Keratinocyte (primary cell): ENCODE results near the gene SFSWAP. TPM values are rescaled to one million over a fixed set of nuclear protein-coding genes. Genes with fewer than 3 reads are reported as not detected.
"Not testable (repeated sequence)": the region's sequence is repeated elsewhere in the genome, so short reads cannot be mapped to it uniquely, and the experiment has no call there.

Source experiments
- DNase-seq: peaks from one replicate; pipeline ENCODE4 v3.0.0-alpha.2; 2011; ENCODE audit warnings: low read depth, missing footprints, low spot score
- FAIRE-seq: peaks from 2 replicates; lab custom pipeline; 2011; peaks lifted over from hg19 to GRCh38; lab: Jason Lieb, UNC
- H2AFZ ChIP-seq: 2 replicates; pipeline ENCODE4 v1.6.0; 2012; ENCODE audit warnings: low read length, control low read depth, inconsistent platforms; ENCODE audit not compliant: control insufficient read depth
- H3K27ac ChIP-seq: 2 replicates; pipeline ENCODE4 v1.5.1; 2011; ENCODE audit warnings: low read length; ENCODE audit not compliant: control insufficient read depth, insufficient read depth
- H3K27me3 ChIP-seq: 3 replicates; pipeline ENCODE4 v1.6.0; 2011; ENCODE audit warnings: low read length; ENCODE audit not compliant: control insufficient read depth, insufficient read depth; ENCODE audit errors: extremely low read depth
- H3K36me3 ChIP-seq, 2 experiments: 2 replicates in 1 of 2; 3 replicates in 1 of 2; pipeline ENCODE4 v1.5.1; 2011; ENCODE audit warnings: low read length in 2 of 2, mild to moderate bottlenecking in 1 of 2; ENCODE audit not compliant: control insufficient read depth in 2 of 2, insufficient read depth in 2 of 2; ENCODE audit errors: extremely low read depth in 1 of 2
- H3K4me1 ChIP-seq: 3 replicates; pipeline ENCODE4 v1.5.1; 2011; ENCODE audit warnings: low read length; ENCODE audit not compliant: control insufficient read depth, insufficient read depth; ENCODE audit errors: extremely low read depth
- H3K4me2 ChIP-seq: 3 replicates; pipeline ENCODE4 v1.6.0; 2011; ENCODE audit warnings: low read depth, low read length; ENCODE audit not compliant: control insufficient read depth, insufficient read depth; ENCODE audit errors: extremely low read depth
- H3K4me3 ChIP-seq, 3 experiments: fragments of 200-600 bp in 1 of 3; sonication (generic) in 1 of 3; 2 replicates in 2 of 3; 3 replicates in 1 of 3; pipeline ENCODE4 v1.5.1; 2011 to 2016; ENCODE audit warnings: low read length in 3 of 3, mild to moderate bottlenecking in 3 of 3, control low read depth in 2 of 3, inconsistent platforms in 1 of 3, low read depth in 1 of 3, mixed read lengths in 1 of 3, mixed run types in 1 of 3, moderate library complexity in 1 of 3; ENCODE audit not compliant: control insufficient read depth in 2 of 3, insufficient read depth in 2 of 3; ENCODE audit errors: extremely low read depth in 1 of 3
- H3K79me2 ChIP-seq: 2 replicates; pipeline ENCODE4 v1.6.0; 2012; ENCODE audit warnings: low read length; ENCODE audit not compliant: control insufficient read depth, insufficient read depth
- H3K9ac ChIP-seq: 3 replicates; pipeline ENCODE4 v1.6.0; 2011; ENCODE audit warnings: low read length; ENCODE audit not compliant: control insufficient read depth, insufficient read depth; ENCODE audit errors: extremely low read depth
- H3K9me1 ChIP-seq: 3 replicates; pipeline ENCODE4 v1.6.0; 2011; ENCODE audit warnings: low read length; ENCODE audit not compliant: control insufficient read depth, insufficient read depth; ENCODE audit errors: extremely low read depth
- H3K9me3 ChIP-seq: 2 replicates; pipeline ENCODE4 v1.5.1; 2012; ENCODE audit warnings: low read depth, low read length; ENCODE audit not compliant: control insufficient read depth
- H4K20me1 ChIP-seq: 3 replicates; pipeline ENCODE4 v1.6.0; 2011; ENCODE audit warnings: low read length; ENCODE audit not compliant: control insufficient read depth, insufficient read depth; ENCODE audit errors: extremely low read depth
- EZH2 ChIP-seq: IDR thresholded peaks from one replicate; pipeline ENCODE4 v1.6.1; 2012; ENCODE audit warnings: inconsistent platforms, mild to moderate bottlenecking, low read length, moderate library complexity
- dilution Hi-C: fragments of 300-500 bp; cut with MboI; formaldehyde crosslinking; loops from one replicate; pipeline ENCODE4 v1.7.0; 2020; ENCODE audit warnings: low sequenced_read_pairs; ENCODE audit not compliant: extremely low pct_ligation_motif_present
- polyA plus RNA-seq, 5 experiments: library from polyadenylated mRNA; depleted of rRNA in 3 of 5; stranded (reverse) in 3 of 5; stranded (forward) in 1 of 5; unstranded in 1 of 5; fragments of >200 nt; gene quantifications; 1 replicate in 1 of 5; 2 replicates in 3 of 5; 3 replicates in 1 of 5; pipeline versions ENCODE4 v1.2.1 to v1.2.3, GENCODE V29; 2011 to 2012; ENCODE audit warnings: missing spikeins in 2 of 5, low read depth in 1 of 5, low replicate concordance in 1 of 5
- TF ChIP-seq, protein P1 (sequence below), 3 experiments: IDR thresholded peaks in 1 of 3; conservative IDR thresholded peaks in 1 of 3; optimal IDR thresholded peaks in 1 of 3; 2 replicates in 2 of 3; 3 replicates in 1 of 3; pipeline versions ENCODE3 to v1.5.1; 2011; ENCODE audit warnings: low read length in 3 of 3, mild to moderate bottlenecking in 3 of 3, moderate library complexity in 2 of 3, control low read depth in 1 of 3, inconsistent platforms in 1 of 3; ENCODE audit not compliant: insufficient read depth in 2 of 3; ENCODE audit errors: extremely low read depth in 1 of 3

SFSWAP gene
- polyA plus RNA-seq, 1 donor (not counting 4 experiments of a cell fraction or from before 2014, with no cell fraction given), result 13.1 TPM

DNA sequence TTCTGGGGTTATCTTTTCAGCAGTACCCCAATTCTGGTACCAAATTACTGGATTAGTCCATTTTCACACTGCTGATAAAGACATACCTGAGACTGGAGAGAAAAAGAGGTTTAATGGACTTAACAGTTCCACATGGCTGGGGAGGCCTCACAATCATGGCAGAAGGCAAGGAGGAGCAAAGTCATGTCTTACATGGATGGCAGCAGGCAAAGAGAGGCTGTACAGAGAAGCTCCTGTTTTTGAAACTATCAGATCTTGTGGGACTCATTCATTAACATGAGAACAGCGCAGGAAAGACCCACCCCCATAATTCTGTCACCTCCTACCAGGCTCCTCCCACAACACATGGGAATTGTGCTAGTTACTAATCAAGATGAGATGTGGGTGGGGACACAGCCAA lies 33.8 kb downstream of the SFSWAP start:
- FAIRE-seq, H3K27me3 ChIP-seq, H3K9ac ChIP-seq, H2AFZ ChIP-seq, H3K4me2 ChIP-seq, H3K27ac ChIP-seq, H3K4me3 ChIP-seq, H3K9me3 ChIP-seq, dilution Hi-C loops, DNase-seq, H3K79me2 ChIP-seq, H3K4me1 ChIP-seq, H4K20me1 ChIP-seq, H3K9me1 ChIP-seq: not testable (repeated sequence)
- H3K36me3 ChIP-seq, result peaks cover 19 to 34% of the 10 kb centered on the region in 2 experiments

DNA sequence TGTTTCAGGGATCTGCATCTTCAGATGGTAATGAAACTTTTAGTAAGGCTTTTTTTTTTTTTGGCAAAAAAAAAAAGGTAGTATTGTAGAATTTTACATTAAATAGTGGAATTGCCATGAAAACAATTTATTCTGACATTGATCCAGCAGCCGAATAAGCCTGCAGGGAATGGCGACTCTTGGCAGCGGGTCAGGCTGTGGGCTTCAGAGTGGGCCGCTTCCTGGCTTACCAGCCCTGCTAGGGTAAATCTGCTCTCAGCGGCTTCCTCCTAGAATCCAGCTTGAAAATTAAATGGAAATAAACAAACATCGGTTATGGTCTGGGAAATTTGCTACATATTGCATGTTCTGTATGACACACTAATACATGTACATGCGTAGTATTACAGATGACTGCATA lies 34.8 kb downstream of the SFSWAP start:
- Histone ChIP-seq H3K4me1 (no peaks in the 10 kb centered on the region), H2AFZ (no peak overlapping the region), H3K27ac (no peak overlapping the region), H3K79me2 (peaks cover 2% of the 10 kb centered on the region), H3K4me3 (no peak overlapping the region), H3K9me3 (peaks cover 2% of the 10 kb centered on the region), H3K9ac (no peak overlapping the region), H4K20me1 (no peaks in the 10 kb centered on the region), H3K27me3 (no peaks in the 10 kb centered on the region), H3K9me1 (no peaks in the 10 kb centered on the region), H3K36me3 (peaks cover 13 to 30% of the 10 kb centered on the region in 2 experiments), H3K4me2 (no peak overlapping the region)
- FAIRE-seq (no peak), DNase-seq (no peak)
- TF ChIP-seq EZH2, result no peak
- TF ChIP-seq, protein P1, sequence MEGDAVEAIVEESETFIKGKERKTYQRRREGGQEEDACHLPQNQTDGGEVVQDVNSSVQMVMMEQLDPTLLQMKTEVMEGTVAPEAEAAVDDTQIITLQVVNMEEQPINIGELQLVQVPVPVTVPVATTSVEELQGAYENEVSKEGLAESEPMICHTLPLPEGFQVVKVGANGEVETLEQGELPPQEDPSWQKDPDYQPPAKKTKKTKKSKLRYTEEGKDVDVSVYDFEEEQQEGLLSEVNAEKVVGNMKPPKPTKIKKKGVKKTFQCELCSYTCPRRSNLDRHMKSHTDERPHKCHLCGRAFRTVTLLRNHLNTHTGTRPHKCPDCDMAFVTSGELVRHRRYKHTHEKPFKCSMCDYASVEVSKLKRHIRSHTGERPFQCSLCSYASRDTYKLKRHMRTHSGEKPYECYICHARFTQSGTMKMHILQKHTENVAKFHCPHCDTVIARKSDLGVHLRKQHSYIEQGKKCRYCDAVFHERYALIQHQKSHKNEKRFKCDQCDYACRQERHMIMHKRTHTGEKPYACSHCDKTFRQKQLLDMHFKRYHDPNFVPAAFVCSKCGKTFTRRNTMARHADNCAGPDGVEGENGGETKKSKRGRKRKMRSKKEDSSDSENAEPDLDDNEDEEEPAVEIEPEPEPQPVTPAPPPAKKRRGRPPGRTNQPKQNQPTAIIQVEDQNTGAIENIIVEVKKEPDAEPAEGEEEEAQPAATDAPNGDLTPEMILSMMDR (optimal IDR thresholded peaks at IDR 0.05 in 1 of 3, IDR thresholded peaks at IDR 0.05 in 1 of 3, conservative IDR thresholded peaks at IDR 0.05 in 1 of 3; ENCODE audit: extremely low read depth in 1 of 3, insufficient read depth in 2 of 3, low read length in 3 of 3), result no peak
- dilution Hi-C loops, result no loop called here
